ENCODE results near the gene SSR4. TPM values are rescaled to one million over a fixed set of nuclear protein-coding genes. Genes with fewer than 3 reads are reported as not detected.

SSR4 gene
- polyA plus RNA-seq (2011; rRNA removed) (212 and 293 TPM in 2 replicates), polyA plus RNA-seq (2017; fragmentation: RNase III; extraction: RNeasy Plus Mini Kit Qiagen cat#74134 plus additional on column Dnase treatment) (347 to 354 TPM (median 352 TPM) in 3 replicates), polyA minus RNA-seq (2011; rRNA and poly(A)+ RNA removed) (139 and 189 TPM in 2 replicates)
- polyA plus RNA-seq (2012; cell fraction: cytosol; rRNA removed): 446 and 484 TPM in 2 replicates
- 340 and 444 TPM in 2 replicates for polyA plus RNA-seq (2012; cell fraction: nucleus; rRNA removed)

GRCh38 chrX:153794018-153794896 lies at the start of gene SSR4, which contains the start of gene IDH3G:
Gene SSR4, plus strand, starts transcription at chrX:153794668. Its CDS starts 20 bp downstream, at chrX:153794688.
Gene IDH3G, minus strand, starts transcription at chrX:153794375. Its CDS starts 49 bp downstream, at chrX:153794326.
- 1% methylated on average over 25 of the region's 92 CpGs for WGBS (ENCODE audit: missing lambda C conversion rate)
- no peak for TF ChIP-seq ZFP36 (IDR thresholded peaks at IDR 0.05; ENCODE audit: borderline replicate concordance, partially characterized antibody)
- no peak for TF ChIP-seq CBX2 (IDR thresholded peaks at IDR 0.05; ENCODE audit: borderline replicate concordance, low read depth)
- no peak for TF ChIP-seq RAD21 (conservative IDR thresholded peaks at IDR 0.05 in 1 of 2, IDR thresholded peaks at IDR 0.05 in 1 of 2)
- no peak for TF ChIP-seq SREBF2 (IDR thresholded peaks at IDR 0.05)
- TF ChIP-seq MAFK (IDR thresholded peaks at IDR 0.05; ENCODE audit: partially characterized antibody): no peak
- no peak for TF ChIP-seq NR3C1 (IDR thresholded peaks at IDR 0.05)
- no peak for TF ChIP-seq NFE2L2 (conservative IDR thresholded peaks at IDR 0.05; ENCODE audit: low read length)
- TF ChIP-seq PHF8 (IDR thresholded peaks at IDR 0.05; ENCODE audit: borderline replicate concordance, low read depth): peak; percentile 83; the same call in 1 of the 2 replicates
- TF ChIP-seq KDM1A (IDR thresholded peaks at IDR 0.05; ENCODE audit: low read depth): no peak; the same call in 1 of the 2 replicates
- TF ChIP-seq E2F6 (IDR thresholded peaks at IDR 0.05; ENCODE audit: borderline replicate concordance, low read depth): peak; percentile 76
- TF ChIP-seq USF2 (IDR thresholded peaks at IDR 0.05): peak; percentile 3; the same call in 1 of the 2 replicates
- no peak for TF ChIP-seq EHMT2 (IDR thresholded peaks at IDR 0.05; ENCODE audit: low read depth)
- peak; percentile 79 for TF ChIP-seq PBX3 (IDR thresholded peaks at IDR 0.05)
- peak in 1 of 2 experiments; percentile 63; a peak in 3 of 5 replicates for TF ChIP-seq JUN (IDR thresholded peaks at IDR 0.05)
- no peak for TF ChIP-seq CTCF (IDR thresholded peaks at IDR 0.05)
- TF ChIP-seq MAX (IDR thresholded peaks at IDR 0.05): peak; percentile 92
- TF ChIP-seq CHD2 (IDR thresholded peaks at IDR 0.05; ENCODE audit: low read length, partially characterized antibody): peak; percentile 93
- peak; percentile 64 for TF ChIP-seq POLR2A (IDR thresholded peaks at IDR 0.05; ENCODE audit: low read length)
- no peak for TF ChIP-seq ELK1 (IDR thresholded peaks at IDR 0.05; ENCODE audit: low read depth, low read length)
- no peak for TF ChIP-seq FOXS1 (CRISPR knock-in tag; IDR thresholded peaks at IDR 0.05)
- TF ChIP-seq FOSL2 (IDR thresholded peaks at IDR 0.05): no peak
- no peak for TF ChIP-seq FOSL2 (CRISPR knock-in tag; IDR thresholded peaks at IDR 0.05)
- no peak for TF ChIP-seq GATA3 (IDR thresholded peaks at IDR 0.05; ENCODE audit: borderline replicate concordance)
- TF ChIP-seq MYC (IDR thresholded peaks at IDR 0.05; ENCODE audit: borderline replicate concordance, low read length): no peak
- TF ChIP-seq EP300 (IDR thresholded peaks at IDR 0.05): no peak
- TF ChIP-seq ZNF302 (CRISPR knock-in tag; IDR thresholded peaks at IDR 0.05): no peak
- no peak for TF ChIP-seq SMC3 (IDR thresholded peaks at IDR 0.05)
- no peak for TF ChIP-seq RCOR1 (IDR thresholded peaks at IDR 0.05; ENCODE audit: low read depth, low read length)
- TF ChIP-seq HOXB5 (CRISPR knock-in tag; IDR thresholded peaks at IDR 0.05): no peak
- TF ChIP-seq BCL3 (IDR thresholded peaks at IDR 0.05): no peak

More at GRCh38 chrX:153794018-153794896, at the start of gene SSR4, which contains the start of gene IDH3G:
- Histone ChIP-seq H3K4me1 (peaks cover 15% of the 10 kb centered on the region; the same call in 2 of the 3 replicates), H3K4me2 (peak within 1 kb of the TSS; percentile 94), H3K27ac (peak within 1 kb of the TSS; percentile 92 to 98), H3K9me3 (no peaks in the 10 kb centered on the region), H3K4me3 (peak within 1 kb of the TSS; percentile 79)
- ChIA-PET CTCF (interaction anchor here (0.7 to 2.2 kb wide), 4 partner anchors 12 to 158 kb away, joined by 3 to 7 read pairs (median 4); no protein-coding TSS in a partner anchor), POLR2A (interaction anchor here (0.7 to 1.6 kb wide), 9 partner anchors 9 to 134 kb away, joined by 3 to 12 read pairs (median 4); partner anchors contain the start of gene ARHGAP4)
- DNase-seq (ENCODE audit: low read depth in 1 of 2, low spot score in 1 of 2) (peak; percentile 96 to 97), ATAC-seq (peak; percentile 92 to 95), FAIRE-seq (peak; percentile 99)

Measured in A549 (cell line).